ENCODE results near the gene WRAP73. TPM values are rescaled to one million over a fixed set of nuclear protein-coding genes. Genes with fewer than 3 reads are reported as not detected.

WRAP73 gene
- polyA plus RNA-seq, 4 donors, result 16.2 to 36.9 (median 29.3) TPM

DNA sequence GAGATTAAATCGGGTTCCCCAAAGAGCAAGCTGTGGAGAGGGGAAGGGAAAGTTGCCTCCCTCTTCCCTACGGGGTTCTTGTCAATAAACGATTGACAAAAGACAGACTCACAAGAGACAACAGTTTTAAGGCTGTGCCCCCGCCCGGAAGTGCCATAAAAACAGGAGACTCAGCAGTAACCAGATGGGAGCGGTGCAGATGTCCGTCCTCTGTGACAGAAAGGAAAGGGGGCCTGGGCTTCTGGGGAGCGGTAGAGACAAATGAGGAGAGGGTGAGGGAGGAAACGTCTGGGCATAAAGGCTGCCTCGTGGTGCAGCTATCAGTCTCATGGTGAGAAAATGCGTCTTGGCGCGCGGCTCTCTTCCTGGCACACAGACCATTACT lies 8.3 kb upstream of the WRAP73 start:
- no peaks in the 10 kb centered on the region for H3K36me3 ChIP-seq (ENCODE audit: control insufficient read depth in 3 of 3, insufficient read depth in 2 of 3, low read depth in 1 of 3, low read length in 3 of 3)
- WGBS, 3 donors, result 56 to 62% (median 60%) methylated on average over 14 of the region's 14 CpGs
- no peak overlapping the region for H3K27ac ChIP-seq (ENCODE audit: low read depth in 1 of 3, low read length in 2 of 3)
- FAIRE-seq (no peak), DNase-seq (no peak)
- peaks cover 3 to 38% (median 10%) of the 10 kb centered on the region in 3 donors for H3K27me3 ChIP-seq (ENCODE audit: control insufficient read depth in 3 of 3, insufficient read depth in 3 of 3, low read length in 3 of 3)
- H3K4me3 ChIP-seq (ENCODE audit: low read depth in 1 of 3, low read length in 3 of 3), result no peak overlapping the region
- no peaks in the 10 kb centered on the region for H3K4me1 ChIP-seq (ENCODE audit: control insufficient read depth in 3 of 3, insufficient read depth in 2 of 3, low read depth in 1 of 3, low read length in 2 of 3)
- H3K9me3 ChIP-seq (ENCODE audit: control insufficient read depth in 2 of 2, insufficient read depth in 1 of 2, low read depth in 1 of 2, low read length in 1 of 2), result no peaks in the 10 kb centered on the region

DNA sequence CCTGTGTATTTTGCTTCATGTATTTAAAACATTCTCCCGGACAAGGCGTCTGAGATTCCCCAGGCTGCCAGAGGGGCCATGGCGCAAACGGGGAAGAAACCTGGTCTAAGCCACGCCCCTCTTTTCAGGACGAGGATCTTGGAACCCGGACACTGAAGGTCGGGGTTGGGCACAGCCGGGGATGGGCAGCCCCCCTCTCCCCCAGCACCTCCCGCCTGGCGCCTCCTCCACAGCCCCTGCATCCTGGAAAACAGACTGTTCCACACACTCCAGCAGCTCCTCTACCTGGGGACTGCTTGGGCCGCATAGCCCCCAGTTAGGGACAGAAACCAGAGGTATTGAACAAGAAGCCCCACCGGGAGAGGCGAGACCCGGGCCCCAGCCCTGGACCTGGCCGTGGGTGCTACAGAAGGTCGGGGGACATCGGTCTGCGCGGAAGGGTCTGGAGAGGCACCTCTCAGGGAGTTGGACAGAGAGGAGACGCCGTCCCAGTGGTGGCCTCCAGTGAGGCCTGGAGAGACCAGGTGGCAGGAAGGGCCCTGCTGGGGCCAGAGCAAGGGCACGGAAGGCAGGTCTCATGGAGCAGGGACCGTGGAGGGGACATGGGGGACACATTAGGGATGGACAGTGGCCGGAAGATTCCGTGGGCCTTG lies 7.8 kb upstream of the WRAP73 start:
- 72 to 81% (median 79%) methylated on average over 26 of the region's 26 CpGs for WGBS, 3 donors
- Histone ChIP-seq H3K27ac (ENCODE audit: low read depth in 1 of 3, low read length in 2 of 3) (no peak overlapping the region), H3K27me3 (ENCODE audit: control insufficient read depth in 3 of 3, insufficient read depth in 3 of 3, low read length in 3 of 3) (peaks cover 3 to 43% (median 14%) of the 10 kb centered on the region in 3 donors), H3K9me3 (ENCODE audit: control insufficient read depth in 2 of 2, insufficient read depth in 1 of 2, low read depth in 1 of 2, low read length in 1 of 2) (no peaks in the 10 kb centered on the region), H3K4me1 (ENCODE audit: control insufficient read depth in 3 of 3, insufficient read depth in 2 of 3, low read depth in 1 of 3, low read length in 2 of 3) (peaks cover 0 to 4% (median 0%) of the 10 kb centered on the region in 3 donors), H3K4me3 (ENCODE audit: low read depth in 1 of 3, low read length in 3 of 3) (no peak overlapping the region), H3K36me3 (ENCODE audit: control insufficient read depth in 3 of 3, insufficient read depth in 2 of 3, low read depth in 1 of 3, low read length in 3 of 3) (no peaks in the 10 kb centered on the region)
- FAIRE-seq (no peak), DNase-seq (no peak)

DNA sequence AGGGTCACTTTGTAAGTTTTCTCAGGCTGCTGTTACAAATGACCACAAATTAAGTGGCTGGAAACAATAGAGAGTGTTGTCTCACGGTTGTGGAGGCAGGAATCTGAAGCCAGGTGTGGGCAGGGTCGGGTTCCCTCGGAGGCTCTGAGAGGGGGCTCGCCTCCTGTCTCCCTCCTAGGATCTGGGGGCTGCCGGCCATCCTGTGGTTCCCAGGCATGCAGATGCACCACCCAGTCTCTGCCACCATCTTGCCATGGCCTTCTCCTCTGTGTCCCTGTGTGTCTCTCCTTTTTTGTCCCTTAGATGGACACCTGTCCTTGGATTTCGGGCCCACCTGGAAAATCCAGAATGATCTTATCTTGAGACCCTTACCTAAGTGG lies 7.2 kb upstream of the WRAP73 start:
- Histone ChIP-seq H3K4me3 (ENCODE audit: low read depth in 1 of 3, low read length in 3 of 3) (no peak overlapping the region), H3K4me1 (ENCODE audit: control insufficient read depth in 3 of 3, insufficient read depth in 2 of 3, low read depth in 1 of 3, low read length in 2 of 3) (peaks cover 0 to 5% (median 0%) of the 10 kb centered on the region in 3 donors), H3K27ac (ENCODE audit: low read depth in 1 of 3, low read length in 2 of 3) (no peak overlapping the region), H3K36me3 (ENCODE audit: control insufficient read depth in 3 of 3, insufficient read depth in 2 of 3, low read depth in 1 of 3, low read length in 3 of 3) (no peaks in the 10 kb centered on the region), H3K27me3 (ENCODE audit: control insufficient read depth in 3 of 3, insufficient read depth in 3 of 3, low read length in 3 of 3) (peaks cover 9 to 45% (median 14%) of the 10 kb centered on the region in 3 donors), H3K9me3 (ENCODE audit: control insufficient read depth in 2 of 2, insufficient read depth in 1 of 2, low read depth in 1 of 2, low read length in 1 of 2) (no peaks in the 10 kb centered on the region)
- 61 to 71% (median 64%) methylated on average over 6 of the region's 6 CpGs for WGBS, 3 donors
- DNase-seq, result no peak
- no peak for FAIRE-seq

DNA sequence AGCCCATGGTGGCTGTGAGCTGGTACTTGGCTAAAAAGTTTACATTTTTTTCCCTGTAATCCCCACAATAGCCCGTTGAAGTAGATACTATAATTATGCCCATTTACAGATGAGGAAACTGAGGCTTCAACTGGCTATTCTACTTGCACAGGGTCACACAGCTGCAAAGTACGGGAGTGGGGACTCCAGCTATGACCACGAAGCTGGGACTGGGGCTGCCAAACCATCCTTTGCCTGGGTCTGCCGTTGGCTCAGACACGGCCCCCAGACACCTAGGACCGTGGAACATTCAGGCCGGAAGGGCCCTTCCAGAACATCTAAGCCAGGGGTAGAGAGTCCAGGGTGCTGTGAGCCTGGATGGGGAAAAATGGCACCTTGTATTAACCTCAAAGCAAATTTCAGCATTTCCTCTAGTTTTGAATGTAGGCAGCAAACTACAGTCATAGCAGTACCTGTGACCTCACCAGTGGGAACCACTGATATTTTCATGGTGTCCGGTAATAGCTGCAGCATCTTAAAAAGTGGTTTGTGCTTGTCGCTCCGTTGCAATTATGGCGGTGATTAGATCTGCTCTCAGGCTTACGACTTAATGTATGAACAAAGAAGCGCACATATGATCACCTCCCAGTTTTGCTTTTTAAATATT lies 6.7 kb upstream of the WRAP73 start:
- Histone ChIP-seq H3K27me3 (ENCODE audit: control insufficient read depth in 3 of 3, insufficient read depth in 3 of 3, low read length in 3 of 3) (peaks cover 14 to 49% (median 14%) of the 10 kb centered on the region in 3 donors), H3K4me1 (ENCODE audit: control insufficient read depth in 3 of 3, insufficient read depth in 2 of 3, low read depth in 1 of 3, low read length in 2 of 3) (peaks cover 0 to 5% (median 0%) of the 10 kb centered on the region in 3 donors), H3K9me3 (ENCODE audit: control insufficient read depth in 2 of 2, insufficient read depth in 1 of 2, low read depth in 1 of 2, low read length in 1 of 2) (no peaks in the 10 kb centered on the region), H3K4me3 (ENCODE audit: low read depth in 1 of 3, low read length in 3 of 3) (no peak overlapping the region), H3K27ac (ENCODE audit: low read depth in 1 of 3, low read length in 2 of 3) (no peak overlapping the region), H3K36me3 (ENCODE audit: control insufficient read depth in 3 of 3, insufficient read depth in 2 of 3, low read depth in 1 of 3, low read length in 3 of 3) (no peaks in the 10 kb centered on the region)
- 62 to 79% (median 77%) methylated on average over 13 of the region's 13 CpGs for WGBS, 3 donors
- FAIRE-seq (no peak), DNase-seq (no peak)

DNA sequence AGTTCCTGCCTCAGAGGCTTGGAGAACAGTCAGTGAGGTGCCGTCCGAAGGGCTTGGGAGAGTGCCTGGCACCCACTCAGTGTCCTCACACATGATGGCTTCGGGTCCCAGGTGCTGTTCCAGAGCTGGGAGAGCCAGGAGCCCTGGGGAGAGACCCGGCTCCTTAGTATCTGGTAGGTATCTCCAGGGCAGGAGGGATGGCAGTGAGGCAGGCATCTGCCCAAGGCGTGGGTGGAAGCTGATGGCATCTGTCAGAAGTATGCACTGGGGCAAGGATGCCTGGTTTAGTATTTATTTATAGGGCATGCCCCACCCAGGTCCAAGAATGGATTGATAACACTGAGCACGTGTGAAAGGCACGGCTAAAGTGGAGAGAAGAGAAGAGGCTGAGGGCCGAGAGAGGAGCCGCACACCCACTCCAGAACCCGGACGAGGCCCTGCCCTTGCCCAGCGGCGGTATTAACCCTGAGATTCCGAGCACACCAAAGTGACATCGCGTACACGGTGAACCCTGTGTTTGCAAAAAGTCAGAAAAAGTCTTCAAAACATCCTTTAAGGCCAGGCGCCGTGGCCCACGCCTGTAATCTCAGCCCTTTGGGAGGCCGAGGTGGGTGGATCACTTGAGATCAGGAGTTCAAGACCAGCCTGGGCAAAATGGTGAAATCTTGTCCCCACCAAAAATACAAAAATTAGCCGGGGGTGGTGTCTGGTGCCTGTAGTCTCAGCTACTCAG lies 4.8 kb upstream of the WRAP73 start:
- no peak for FAIRE-seq
- Histone ChIP-seq H3K27me3 (ENCODE audit: control insufficient read depth in 3 of 3, insufficient read depth in 3 of 3, low read length in 3 of 3) (peaks cover 15 to 66% (median 25%) of the 10 kb centered on the region in 3 donors), H3K27ac (ENCODE audit: low read depth in 1 of 3, low read length in 2 of 3) (no peak overlapping the region), H3K4me3 (ENCODE audit: low read depth in 1 of 3, low read length in 3 of 3) (no peak overlapping the region), H3K9me3 (ENCODE audit: control insufficient read depth in 2 of 2, insufficient read depth in 1 of 2, low read depth in 1 of 2, low read length in 1 of 2) (no peaks in the 10 kb centered on the region), H3K36me3 (ENCODE audit: control insufficient read depth in 3 of 3, insufficient read depth in 2 of 3, low read depth in 1 of 3, low read length in 3 of 3) (no peaks in the 10 kb centered on the region), H3K4me1 (ENCODE audit: control insufficient read depth in 3 of 3, insufficient read depth in 2 of 3, low read depth in 1 of 3, low read length in 2 of 3) (peaks cover 0 to 12% (median 0%) of the 10 kb centered on the region in 3 donors)
- no peak for DNase-seq
- 45 to 82% (median 74%) methylated on average over 22 of the region's 22 CpGs for WGBS, 3 donors

DNA sequence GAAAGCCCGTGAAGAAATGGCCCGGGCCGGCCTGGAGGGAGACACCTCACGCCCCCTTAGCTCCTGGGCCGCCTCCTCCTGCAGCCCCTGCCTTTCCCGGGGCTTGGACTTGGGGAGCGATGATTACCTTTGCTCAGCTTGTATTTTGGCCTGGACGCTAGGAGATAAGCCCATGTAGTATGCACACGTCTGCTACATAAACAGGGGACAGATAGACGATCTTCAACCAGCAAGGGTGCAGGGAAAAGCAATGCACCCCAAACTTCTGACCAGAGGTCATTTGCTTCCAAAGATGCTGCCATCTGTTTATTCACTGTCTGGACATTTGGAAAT lies 3.3 kb upstream of the WRAP73 start:
- 11 to 26% (median 25%) methylated on average over 10 of the region's 10 CpGs for WGBS, 3 donors
- Histone ChIP-seq H3K27ac (ENCODE audit: low read depth in 1 of 3, low read length in 2 of 3) (no peak overlapping the region), H3K36me3 (ENCODE audit: control insufficient read depth in 3 of 3, insufficient read depth in 2 of 3, low read depth in 1 of 3, low read length in 3 of 3) (no peaks in the 10 kb centered on the region), H3K4me1 (ENCODE audit: control insufficient read depth in 3 of 3, insufficient read depth in 2 of 3, low read depth in 1 of 3, low read length in 2 of 3) (peaks cover 0 to 16% (median 2%) of the 10 kb centered on the region in 3 donors), H3K4me3 (ENCODE audit: low read depth in 1 of 3, low read length in 3 of 3) (peak overlapping the region in 1 of 3 donors; percentile 47), H3K27me3 (ENCODE audit: control insufficient read depth in 3 of 3, insufficient read depth in 3 of 3, low read length in 3 of 3) (peaks cover 15 to 66% (median 25%) of the 10 kb centered on the region in 3 donors), H3K9me3 (ENCODE audit: control insufficient read depth in 2 of 2, insufficient read depth in 1 of 2, low read depth in 1 of 2, low read length in 1 of 2) (no peaks in the 10 kb centered on the region)
- no peak for DNase-seq
- FAIRE-seq, result no peak

DNA sequence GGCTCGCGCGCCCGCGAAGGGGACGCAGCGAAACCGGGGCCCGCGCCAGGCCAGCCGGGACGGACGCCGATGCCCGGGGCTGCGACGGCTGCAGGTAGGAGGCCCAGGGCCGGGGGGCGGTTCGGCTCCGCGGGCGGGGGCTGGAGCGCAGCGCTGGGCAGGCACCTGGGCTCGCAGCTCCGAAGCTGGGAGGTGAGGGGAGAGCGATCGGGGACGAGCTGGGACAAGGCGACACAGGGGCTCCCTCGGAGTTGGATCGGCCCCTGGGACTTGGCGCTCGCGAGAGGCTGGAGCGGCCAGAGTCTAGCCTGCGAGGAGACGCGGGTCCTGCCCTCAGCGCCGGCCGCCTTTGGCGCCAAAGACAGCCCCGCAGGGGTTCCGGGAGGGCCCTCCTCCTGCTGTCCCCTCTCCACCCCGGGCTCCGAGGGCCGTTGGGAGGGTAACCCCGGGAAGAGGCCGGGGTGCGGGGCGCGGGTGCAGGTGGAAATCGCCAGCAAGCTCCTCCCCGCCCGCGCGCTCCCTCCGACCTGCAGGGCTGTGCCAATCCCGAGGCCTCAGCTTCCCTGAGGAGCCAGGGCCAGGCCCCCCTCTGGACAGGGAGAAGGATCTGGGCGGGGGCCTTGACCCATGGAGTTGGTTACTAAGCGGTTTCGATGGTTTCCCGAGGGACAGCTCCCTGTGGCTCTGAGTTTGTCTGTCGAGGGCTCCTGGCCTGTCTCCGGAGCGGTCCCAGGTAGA lies 2.8 kb upstream of the WRAP73 start:
- DNase-seq, result peak in 1 of 2 donors; percentile 39

More for the DNA sequence above, 2.8 kb upstream of the WRAP73 start:
- 2 to 4% (median 3%) methylated on average over 49 to 68 of the region's 68 CpGs for WGBS, 3 donors
- H3K36me3 ChIP-seq (ENCODE audit: control insufficient read depth in 3 of 3, insufficient read depth in 2 of 3, low read depth in 1 of 3, low read length in 3 of 3), result no peaks in the 10 kb centered on the region
- H3K4me3 ChIP-seq (ENCODE audit: low read depth in 1 of 3, low read length in 3 of 3), result peak overlapping the region in 1 of 3 donors; percentile 47
- peaks cover 15 to 63% (median 25%) of the 10 kb centered on the region in 3 donors for H3K27me3 ChIP-seq (ENCODE audit: control insufficient read depth in 3 of 3, insufficient read depth in 3 of 3, low read length in 3 of 3)
- FAIRE-seq, result no peak
- H3K27ac ChIP-seq (ENCODE audit: low read depth in 1 of 3, low read length in 2 of 3), result no peak overlapping the region
- H3K4me1 ChIP-seq (ENCODE audit: control insufficient read depth in 3 of 3, insufficient read depth in 2 of 3, low read depth in 1 of 3, low read length in 2 of 3), result peaks cover 0 to 16% (median 3%) of the 10 kb centered on the region in 3 donors
- H3K9me3 ChIP-seq (ENCODE audit: control insufficient read depth in 2 of 2, insufficient read depth in 1 of 2, low read depth in 1 of 2, low read length in 1 of 2), result no peaks in the 10 kb centered on the region
